NCI-H510A treated with DMSO at 0.1 percent for 48 hours (cell line): Measurements from ENCODE around the gene WBP2NL.
"Not testable (repeated sequence)": the region's sequence is repeated elsewhere in the genome, so short reads cannot be mapped to it uniquely, and the experiment has no call there.

Experiments used
- DNase-seq: peaks from one replicate; lab custom pipeline; 2025; lab: John Stamatoyannopoulos, UW

Gene WBP2NL, protein sequence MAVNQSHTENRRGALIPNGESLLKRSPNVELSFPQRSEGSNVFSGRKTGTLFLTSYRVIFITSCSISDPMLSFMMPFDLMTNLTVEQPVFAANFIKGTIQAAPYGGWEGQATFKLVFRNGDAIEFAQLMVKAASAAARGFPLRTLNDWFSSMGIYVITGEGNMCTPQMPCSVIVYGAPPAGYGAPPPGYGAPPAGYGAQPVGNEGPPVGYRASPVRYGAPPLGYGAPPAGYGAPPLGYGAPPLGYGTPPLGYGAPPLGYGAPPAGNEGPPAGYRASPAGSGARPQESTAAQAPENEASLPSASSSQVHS

DNA sequence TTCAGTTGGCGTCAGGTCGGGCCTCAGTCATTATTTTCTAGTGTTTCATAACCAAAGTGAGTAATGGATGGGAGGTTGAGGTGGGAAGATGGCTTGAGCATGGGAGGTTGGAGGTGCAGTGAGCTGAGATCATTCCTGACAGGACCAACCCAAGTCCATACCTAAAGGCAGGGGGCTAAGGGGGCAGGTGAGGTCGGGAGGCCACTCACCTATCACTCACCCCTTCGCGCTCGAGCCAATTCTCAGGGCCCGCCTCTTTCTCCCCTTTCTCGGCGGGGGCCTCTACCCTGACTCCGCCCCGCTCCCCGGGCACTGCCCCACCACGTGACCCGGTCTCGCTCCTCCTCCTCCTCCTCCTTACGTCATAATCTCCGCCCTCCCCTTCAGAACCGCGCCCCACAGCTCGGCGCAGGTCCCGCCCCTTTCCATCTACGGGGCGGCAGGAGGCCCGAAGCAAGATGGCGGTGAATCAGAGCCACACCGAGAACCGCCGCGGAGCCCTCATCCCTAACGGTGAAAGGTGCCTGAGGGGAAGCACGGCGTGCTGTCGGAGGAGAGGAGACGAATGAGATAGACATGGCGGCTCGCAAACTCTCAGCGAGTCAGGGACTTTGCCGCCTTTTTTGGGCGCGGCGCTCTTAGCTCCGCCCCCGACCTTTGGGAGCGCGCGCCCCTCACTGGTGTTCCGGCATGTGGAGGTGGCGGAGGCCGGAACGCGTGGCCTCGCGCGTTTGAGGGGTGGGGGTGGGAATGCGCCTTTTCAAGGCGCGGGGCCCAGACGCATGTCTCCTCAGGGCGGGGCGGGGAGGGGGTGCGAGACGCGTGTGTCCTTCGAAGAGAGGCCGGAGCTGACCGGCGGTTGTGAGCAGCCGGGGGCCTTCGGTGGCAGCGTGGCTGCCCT lies at the start of gene WBP2NL:
TSS of gene WBP2NL (plus strand) at position 428 of the 901 bp plus-strand sequence. CDS start at position 459, 31 bp downstream.
- no peak for DNase-seq

DNA sequence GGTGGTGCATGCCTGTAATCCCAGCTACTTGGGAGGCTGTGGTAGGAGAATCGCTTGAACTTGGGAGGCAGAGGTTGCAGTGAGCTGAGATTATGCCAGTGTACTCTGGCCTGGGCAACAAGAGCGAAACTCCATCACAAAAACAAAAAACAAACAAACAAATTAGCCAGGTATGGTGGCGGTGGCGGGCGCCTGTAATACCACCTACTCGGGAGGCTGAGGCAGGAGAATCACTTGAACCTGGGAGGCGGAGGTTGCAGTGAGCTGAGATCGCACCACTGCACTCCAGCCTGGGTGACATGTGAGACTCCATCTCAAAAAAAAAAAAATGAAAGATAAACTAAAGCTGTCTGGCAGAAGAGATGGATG lies 49.7 kb upstream of the WBP2NL start:
- DNase-seq, result not testable (repeated sequence)

DNA sequence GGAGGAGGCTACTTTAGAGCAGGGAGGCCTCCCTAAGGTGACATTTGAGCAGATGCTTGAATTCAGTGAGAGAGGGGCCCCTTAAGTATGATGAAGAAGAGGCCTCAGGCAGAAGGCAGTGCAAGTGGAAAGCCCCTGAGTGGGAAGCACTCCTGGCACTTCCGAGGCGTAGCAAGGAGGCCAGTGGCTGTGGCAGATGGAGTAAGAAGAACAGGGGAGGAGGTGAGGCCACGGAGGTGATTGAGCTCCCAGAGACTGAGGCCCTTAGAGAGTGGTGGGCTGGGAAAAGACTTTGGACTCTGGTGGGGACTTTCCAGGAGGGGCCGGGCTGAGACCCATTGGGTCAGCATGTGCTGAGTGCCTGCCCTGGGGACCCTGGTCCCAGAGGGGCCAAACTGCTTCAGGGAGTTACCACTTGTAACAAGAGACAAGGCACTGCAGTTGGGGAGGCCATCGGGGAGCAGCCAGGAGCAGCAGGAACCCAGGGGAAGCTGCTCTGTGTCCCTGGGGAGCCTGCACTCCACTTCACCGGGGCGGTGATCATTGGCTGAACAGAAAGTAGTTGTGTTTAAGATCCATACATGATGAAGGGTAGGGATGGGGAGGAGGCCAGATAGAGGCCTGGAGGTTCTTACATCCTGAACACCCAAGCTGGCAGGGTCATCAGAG lies 49.2 kb upstream of the WBP2NL start:
- no peak for DNase-seq

DNA sequence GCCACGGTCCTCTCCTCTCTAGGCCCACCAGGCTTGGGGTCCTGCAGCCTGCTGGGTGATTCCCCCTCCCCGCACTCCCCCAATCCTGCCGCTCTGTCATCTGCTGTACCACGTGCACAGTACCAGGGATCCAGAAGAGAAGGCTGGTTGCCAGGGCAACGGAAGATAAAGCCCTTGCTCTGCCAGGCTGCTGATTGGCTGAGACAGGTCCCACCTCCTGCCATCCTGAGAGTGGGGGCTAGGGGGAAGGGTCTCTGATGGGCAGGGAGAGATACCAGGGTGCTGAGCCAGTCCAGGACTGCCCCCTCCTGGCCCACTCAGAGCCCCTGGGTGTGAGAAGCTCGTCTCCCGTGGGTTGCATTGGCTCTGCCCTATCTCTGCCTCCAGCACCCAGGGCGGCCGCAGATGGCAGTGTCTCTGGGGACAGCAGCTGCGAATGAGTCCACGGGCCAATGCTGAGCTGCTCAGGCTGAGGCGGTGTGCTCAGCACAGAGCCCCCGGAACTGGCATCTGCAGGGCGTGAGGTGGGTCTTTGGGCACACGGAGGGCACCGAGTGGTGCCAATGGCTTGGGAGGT lies 46.6 kb upstream of the WBP2NL start, which contains the start of gene SMIM45:
TSS of gene SMIM45 (plus strand) at position 253 of the 577 bp plus-strand sequence.
- DNase-seq, result no peak

DNA sequence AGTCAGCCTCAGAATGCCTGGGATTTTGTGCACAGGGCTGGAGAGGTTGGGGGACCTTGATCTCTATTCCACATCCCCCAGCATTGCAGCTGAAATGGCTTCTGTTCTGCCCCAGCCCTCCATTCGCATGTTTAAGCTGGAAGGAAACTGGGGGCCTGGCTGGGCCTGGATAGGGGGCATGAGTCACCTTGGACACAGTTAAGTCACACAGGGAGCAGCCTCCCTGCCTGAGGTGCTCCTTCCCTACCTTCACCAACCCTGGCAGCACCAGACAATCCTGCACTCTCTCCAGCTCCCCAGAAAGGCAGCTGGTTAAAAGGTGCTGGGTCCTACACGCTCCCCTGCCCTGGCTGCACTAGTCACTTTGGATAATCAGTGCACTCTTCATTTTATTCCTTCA lies 45.9 kb upstream of the WBP2NL start:
- DNase-seq, result no peak

DNA sequence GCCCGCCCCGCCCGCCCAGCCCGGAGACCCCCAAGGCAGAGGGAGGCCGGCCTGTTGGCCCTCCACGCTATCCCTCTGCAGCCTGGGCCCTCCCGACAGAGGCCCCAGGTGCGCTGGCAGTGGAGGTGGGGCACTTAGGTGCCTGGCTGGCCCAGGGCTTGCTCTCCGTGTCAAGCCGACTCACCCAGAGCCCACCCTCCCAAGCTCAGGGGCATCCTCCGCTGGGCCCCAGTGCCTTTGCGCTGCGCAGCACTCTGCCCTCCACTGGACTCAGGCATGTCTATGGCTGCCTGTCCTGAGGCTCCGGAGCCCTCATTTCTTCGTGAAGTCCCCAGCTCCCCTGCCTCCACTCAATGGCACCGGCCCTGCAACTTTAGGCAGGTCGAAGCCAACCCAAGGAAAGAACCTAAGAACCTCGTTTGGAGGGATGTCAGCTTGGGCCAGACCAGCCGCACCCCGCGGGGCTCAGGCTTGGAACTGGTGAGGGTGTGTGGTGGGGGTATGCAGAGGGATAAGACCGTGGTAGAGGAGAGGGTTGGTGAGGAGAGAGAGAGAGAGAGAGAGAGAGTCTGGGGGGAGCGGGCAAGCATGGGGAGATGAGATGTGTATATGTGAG lies 40.5 kb upstream of the WBP2NL start:
- no peak for DNase-seq

DNA sequence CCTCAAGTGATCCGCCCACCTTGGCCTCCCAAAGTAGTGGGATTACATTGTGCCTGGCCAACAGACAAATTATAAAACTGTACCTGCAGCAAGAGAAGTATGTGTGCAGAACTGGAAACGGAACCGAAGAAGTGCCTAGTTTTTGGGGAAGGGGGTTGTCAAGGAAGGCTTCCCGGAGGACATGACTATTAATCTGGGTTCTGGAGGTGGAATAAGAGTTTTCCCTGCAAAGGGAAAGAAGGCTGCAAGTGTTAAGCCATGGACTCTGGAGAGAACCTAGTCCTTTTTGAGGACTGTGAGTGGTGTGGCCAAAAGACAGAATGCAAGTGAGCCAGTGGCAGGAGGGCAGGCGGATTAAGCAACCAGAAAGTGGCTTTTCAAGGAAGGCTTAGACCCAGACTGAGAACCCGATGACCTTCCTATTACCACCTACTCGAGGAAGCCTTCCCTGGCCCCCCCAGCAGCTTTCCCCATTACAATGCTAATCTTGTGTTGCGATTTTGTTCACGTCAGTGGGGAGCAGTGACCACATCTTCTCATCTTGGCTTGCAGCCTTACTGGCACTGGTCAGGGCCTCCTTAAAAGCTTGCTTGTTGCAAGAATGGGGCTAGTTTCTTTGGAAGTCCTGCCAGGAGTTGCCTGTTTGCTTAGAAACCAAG lies 35.0 kb upstream of the WBP2NL start:
- DNase-seq, result no peak

DNA sequence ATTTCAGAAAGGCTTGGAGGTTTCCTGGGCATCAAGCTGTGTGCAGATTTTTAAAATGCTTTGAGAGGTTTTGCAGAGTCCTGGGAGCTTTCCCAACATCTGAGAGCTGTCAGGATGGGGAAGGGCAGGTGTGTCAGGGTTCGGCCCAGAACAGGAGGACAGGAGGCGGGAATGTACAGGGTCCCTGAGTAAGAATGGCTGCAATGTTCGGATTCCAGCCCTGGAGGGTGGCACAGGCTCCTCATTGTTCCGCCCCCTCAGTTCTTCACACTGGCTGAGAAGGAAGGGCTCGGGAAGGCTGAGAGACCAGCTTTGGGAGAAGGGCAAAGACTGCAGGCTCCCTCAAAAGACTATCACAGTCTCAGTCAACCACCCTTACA lies 34.5 kb upstream of the WBP2NL start:
- no peak for DNase-seq

DNA sequence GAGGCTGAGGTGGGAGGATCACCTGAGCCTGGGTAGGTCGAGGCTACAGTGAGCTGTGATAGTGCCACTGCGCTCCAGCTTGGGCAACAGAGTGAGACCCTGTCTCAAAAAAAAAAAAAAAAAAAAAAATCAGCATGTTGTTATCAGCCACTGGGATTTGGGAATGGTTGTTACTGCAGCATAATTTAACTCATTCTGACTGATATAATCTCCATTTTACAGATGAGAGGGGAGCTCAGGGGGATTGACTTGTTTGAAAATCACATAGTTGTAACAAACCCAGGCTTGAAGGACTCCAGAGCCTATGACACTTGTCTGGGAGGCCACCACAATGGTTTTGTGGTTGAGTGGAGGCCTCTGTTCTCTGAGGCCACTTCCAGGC lies 32.4 kb upstream of the WBP2NL start:
- DNase-seq, result no peak

DNA sequence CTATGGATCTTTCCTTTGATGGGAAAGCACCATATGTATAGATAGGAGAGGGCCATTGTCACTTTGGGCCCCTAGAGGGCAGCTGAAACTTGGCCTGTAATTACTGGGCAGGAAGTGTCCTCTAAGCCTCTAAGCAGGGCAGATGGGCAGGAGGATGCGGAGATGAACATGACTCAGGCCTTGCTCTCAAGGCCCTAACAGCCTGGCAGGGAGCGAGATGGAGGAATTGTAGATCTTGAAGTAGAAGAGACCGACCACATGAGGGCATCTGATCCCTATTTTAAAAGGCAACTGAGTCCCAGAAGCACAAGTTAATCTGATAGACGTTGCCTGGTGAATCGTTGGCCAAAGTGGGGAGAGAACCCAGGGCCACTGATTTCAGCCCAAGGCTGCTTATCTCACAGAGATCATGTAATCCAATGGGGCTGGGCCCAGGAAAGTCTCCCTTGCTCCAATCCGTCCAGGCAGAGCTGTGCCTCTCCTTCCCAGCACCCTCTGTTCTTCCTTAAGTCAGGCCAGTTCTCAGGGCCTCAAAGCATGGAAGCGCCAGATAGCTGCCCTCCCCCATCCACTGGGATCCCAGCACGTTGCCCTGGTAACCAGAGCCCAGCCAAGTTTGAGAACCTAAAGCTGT lies 31.9 kb upstream of the WBP2NL start:
- DNase-seq, result peak; percentile 37

DNA sequence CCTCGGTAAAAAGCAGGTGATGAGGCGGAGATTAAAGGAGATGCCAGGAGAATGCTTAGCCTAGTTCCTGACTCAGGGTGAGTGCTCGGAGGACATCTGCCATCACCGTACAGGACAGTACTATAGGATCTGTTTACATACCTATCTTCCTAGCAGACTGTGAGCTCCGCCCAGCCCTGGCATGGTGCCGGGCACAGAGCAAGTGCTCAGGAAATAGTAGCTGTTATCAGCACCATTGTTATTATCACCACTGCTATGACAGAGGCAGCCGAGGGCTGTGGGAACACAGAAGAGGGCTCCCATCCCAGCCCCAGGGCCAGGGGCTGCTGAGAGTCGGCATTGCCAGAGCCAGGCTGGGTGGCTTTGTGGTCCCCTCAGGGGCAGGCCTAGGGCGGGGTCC lies 30.0 kb upstream of the WBP2NL start:
- DNase-seq, result peak; percentile 56

DNA sequence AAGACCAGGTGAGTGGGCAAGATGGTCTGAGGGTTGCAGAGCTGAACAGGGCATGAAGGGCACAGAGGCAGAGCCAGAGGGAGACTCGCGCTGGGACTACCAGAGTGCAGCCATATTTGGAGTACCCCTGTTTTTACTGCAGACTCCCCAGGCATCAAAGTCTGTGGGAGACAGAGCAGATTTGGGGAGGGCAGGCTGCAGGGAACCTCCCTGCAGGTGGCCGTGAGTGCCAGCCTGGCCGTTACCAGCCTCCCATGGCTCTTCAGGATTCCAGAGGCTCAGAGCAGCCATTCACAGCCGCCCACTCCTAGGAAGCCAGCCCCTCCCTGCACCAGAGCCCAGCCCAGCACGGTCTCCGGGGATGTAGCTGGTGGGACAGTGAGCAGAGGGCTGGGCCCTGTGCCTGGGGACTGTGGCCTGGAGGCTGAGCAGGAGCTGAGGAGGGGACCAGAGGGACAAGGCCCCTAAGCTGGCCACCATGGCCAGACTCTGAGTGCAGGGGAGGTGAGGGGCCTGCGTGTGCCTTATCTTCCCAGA lies 29.4 kb upstream of the WBP2NL start, which contains the start of gene SEPTIN3:
TSS of gene SEPTIN3 (plus strand) at position 334 of the 537 bp plus-strand sequence. CDS start 2,050 bp downstream, outside the sequence.
- no peak for DNase-seq

DNA sequence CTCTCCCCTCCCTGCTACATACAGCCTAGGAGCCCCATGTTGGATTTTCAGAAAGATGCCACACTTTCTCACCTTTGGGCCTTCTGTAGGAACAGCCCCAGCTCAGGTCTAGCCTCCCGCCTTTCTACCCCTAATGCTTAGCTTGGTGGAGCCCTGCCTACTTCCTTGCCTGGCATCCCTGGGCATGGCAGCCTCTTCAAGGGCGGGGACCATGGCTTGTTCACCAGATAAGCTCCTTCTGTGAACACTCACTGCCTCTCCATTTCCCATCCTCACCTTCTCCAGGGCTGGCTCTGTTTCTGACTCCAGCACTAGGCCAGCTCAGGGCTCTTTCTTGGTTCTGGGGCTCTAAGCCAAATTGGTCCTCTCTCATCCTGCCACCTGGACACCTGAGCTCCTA lies 28.0 kb upstream of the WBP2NL start:
- DNase-seq, result no peak

DNA sequence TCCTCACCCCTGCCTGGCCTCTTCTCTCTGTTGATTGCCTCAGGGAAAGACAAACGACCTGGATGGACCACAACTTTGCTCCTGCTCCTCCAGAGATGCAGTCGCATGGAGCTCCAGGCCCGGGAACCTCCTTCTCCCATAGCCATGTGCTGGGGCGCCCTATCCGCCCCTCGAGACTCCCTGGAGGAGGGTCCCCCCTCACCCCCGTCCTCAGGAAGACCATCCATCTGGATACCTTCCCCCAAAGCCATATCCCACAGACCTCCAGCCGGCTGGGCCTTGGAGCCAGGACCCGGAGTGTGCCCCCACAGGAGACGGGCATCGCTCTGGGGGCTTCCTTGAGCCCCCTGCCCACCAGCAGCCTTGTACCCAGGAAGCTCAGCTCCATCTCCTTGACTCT lies 27.2 kb upstream of the WBP2NL start:
- no peak for DNase-seq

DNA sequence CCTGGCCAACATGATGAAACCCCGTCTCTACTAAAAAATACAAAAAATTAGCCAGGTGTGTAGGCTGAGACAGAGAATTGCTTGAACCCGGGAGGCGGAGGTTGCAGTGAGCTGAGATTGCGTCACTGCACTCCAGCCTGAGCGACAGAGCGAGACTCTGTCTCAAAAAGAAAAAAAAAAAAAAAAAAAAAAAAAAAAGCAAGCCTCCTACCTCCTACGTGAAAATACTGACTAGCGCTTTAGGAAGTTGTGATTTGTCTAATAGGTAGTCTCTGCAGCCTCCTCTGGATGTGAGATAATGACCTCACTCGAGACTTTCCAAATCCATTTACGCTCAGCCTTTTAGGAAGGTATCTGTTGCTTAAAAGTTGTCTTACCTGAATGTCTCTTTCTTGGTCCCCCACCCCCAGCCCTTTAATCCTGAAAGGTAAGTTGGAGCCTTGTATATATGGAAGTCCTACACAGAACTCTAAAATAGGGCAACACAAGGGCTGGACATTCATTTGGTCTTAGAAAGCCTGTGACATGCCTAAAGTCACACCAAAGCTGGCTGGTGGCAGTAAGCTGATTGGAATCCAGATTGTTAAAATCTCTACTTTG lies 23.8 kb upstream of the WBP2NL start:
- DNase-seq, result no peak

DNA sequence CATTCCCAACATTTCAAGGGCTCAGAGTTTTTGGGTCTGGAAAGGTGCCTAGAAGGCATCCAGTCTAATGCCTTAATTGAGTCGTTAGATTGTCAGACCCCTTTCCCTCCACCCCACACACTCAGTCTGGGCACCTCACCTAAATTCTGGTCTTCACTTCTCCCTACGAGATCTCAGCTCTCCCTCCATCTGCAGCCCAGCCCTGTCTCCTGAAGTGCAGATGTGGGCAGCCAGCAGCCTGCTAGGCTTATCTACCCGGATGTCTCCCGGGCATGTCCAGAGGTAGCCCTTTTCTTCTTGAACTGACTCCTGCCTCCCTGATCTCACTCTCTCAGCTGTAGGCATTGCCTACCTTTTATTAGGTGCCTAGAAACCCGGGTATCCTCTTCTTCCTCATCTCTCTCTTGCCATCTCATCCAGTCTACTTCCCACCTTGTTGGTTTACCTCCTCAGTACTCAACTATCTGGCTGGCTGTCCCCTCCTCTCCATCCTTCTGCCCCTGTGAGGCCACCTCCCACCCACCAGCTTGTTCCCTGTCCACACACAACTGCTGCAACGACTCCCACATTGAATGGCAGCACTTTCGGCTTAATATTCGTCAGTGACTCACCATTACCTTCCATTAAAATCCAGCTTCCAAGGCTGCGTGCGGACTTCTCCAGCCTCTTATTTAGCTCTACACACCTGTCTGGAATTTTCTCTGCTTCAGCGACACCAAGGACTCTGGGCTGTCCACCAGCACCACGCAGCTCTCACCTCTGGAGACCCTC lies 23.1 kb upstream of the WBP2NL start:
- no peak for DNase-seq

DNA sequence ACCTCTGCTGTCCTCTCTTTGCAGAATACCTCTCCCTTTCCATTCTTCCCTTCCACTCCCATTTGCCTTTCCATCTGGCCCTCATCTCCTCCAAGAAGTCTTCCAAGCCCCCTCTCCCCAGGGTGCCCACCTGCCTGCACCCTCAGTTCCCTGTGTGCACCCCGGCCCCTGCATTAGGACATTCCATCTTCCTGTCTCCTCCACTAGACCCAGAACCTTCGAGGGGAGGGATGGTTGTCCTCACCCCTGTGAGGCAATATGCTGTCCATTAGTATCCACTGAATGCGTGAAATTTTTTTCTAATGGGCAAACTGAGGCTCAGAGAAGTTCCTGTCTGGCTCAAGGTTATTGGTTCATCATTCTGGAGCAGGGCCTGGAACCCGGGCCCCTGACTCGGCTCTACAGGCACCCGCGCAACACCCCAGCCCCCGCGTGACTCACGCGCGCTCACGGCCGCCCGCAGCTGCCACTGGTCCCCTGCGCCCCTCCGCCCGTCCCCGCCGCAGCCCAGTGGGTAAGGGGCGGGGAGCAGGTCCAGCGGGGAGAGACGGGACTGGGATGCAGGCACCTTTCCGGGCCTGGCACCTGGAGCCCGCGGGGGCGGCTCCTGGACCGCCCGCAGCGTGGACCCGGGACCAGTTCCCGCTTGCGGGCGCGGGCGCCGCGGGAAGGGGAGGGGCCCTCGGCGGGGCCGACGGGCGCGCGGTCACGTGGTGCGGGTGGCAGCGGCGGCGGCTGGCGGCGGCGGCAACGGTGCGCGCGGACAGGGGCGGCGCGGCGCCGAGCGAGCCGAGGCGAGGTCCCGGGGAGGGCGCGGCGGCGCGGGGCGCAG lies 22.3 kb upstream of the WBP2NL start:
- peak; percentile 10 for DNase-seq

DNA sequence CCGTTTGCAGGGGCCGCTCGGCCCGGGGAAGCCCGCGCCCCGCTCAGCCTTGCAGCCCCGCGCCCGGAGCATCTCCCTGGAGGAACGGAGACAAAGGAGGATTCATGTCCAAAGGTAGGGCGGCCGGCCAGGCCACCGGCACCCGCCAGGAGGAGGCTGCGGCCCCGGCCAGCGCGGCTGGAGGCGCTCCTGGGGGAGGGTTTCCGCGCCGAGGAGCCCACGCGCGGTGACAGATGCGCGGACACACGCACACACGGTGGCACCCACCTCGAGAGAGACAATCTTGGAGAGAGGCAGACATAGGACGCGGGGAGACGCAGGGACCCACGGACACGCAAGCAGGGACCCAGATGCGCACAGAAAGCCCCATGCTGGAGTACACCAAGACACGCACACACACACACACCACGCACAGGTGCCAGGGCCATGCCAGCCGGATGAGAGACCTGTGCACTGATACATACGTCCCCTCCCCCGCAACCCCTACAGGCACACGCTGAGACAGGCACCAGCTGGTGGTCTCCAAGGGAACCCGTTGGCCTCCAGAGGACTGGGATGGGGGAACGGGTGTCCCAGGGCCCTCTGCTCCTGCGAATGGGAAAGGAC lies 21.5 kb upstream of the WBP2NL start:
- DNase-seq, result no peak
